ENCODE results near the gene EXOC6B.

The EXOC6B gene

DNA sequence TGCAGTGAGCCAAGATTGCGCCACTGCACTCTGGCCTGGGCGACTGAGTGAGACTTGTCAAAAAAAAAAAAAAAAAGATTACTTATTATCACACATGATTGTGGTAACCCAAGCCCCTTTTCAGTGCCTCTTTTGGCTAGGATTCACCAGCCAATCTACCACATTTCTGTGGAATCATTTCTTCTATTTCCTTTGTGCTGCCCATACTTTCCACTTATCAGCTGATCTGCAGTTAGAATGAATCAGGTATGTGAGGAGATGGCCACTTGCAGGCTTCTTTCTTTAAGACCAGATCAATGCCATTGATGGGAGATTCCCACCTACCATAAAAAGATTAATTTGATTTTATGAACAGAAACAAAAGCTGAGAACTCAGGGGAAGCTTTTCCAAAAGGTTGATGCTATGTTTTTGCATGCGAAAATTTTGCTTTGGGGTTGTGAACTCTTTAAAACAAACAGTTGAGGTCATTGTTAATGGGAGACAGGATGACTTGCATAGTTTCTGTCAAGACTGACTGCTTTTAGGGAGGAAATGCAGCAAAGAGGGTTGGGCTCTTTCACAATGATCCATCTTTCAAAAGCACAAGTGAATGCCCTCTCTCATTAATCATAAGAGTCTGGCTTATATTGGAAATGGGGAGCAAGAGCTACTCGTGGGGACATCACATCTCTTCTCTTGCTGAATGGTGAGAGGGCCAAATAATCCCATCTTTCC lies 611.2 kb downstream of the EXOC6B start:
- DNase-seq (ENCODE audit: low read depth in 2 of 2) = no peak

DNA sequence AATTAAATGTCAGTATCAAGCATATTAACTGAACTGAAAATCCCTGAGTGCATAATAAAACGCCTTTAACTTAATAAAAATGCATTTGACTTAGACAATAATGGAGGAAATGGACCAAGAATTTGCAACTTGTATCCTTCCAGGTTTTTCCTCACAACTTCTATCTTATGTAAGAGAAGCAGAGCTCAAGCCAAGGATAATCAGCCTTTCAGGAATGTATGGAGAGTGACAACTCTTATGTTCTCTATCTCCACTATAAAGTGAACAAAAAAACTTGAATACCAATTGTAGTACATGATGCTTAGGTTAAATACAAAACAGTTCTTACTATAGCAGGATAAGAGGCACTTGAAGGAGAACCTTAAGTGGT lies 613.4 kb downstream of the EXOC6B start:
- no peak for DNase-seq (ENCODE audit: low read depth in 2 of 2)

DNA sequence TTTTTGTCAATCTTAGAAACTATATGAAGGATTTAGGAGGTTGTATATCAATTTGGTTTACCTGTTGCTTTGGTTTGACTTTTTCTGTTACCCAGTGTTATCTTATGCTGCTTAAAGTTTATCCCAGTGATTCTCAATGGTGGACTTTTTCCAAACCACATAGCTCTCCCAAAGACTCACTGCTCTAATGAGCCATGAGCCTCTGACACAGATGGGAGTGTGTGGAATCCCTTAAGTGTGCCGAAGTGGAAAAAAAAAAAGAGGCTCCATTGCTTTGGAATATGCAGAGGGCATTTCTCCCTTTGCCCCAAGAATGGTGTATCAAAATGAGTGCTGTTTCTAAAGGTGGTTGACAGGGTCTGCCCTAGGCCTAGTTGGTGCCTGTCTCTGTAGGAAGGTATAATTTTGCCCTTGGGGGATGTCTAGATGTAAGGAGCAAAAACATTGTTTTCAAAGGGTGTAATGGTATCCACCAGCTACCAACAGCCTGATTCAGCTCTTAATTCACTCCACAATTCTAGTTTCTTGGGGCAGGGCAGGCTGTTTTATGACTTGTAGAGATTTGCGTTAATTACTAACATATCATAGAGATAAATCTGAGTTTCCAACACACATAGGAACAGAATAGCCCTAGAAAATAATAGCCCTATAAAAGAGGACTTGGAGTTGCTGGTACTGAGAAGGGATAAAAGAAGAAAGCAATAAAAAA lies 613.9 kb downstream of the EXOC6B start:
- no peak for DNase-seq (ENCODE audit: low read depth in 2 of 2)

GRCh38 chr2:72211350-72211749 lies 614.5 kb downstream of the EXOC6B start:
- no peak for DNase-seq (ENCODE audit: low read depth in 2 of 2)

DNA sequence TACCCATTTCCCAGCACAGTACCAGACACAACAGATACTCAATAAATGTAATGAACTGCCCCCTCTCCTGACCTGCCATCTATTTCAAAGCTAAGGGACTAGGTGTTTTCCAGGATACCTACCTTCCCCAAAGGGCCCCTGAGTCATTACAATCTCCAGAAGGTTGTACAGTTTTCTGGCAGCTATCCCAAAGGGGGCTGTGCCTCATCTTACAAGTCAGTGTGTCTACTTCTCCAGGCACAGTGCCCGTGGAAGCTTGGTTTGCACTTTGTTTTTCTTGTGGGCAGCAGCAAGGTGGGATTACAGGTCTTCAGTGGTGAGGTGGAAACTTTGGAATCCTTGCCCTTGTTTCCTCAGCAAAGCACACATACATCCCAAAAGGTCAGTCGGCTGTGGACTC lies 615.4 kb downstream of the EXOC6B start:
- no peak for DNase-seq (ENCODE audit: low read depth in 2 of 2)

GRCh38 chr2:72208225-72208624 lies 617.6 kb downstream of the EXOC6B start:
- no peak for DNase-seq (ENCODE audit: low read depth in 2 of 2)

- no peak for DNase-seq (ENCODE audit: low read depth in 2 of 2)
Measured at GRCh38 chr2:72207334-72207733, 618.5 kb downstream of the EXOC6B start.

- DNase-seq (ENCODE audit: low read depth in 2 of 2) = no peak
Measured at GRCh38 chr2:72205504-72205881, 620.3 kb downstream of the EXOC6B start.

- DNase-seq (ENCODE audit: low read depth in 2 of 2) = no peak
Measured at GRCh38 chr2:72204786-72205503, 620.9 kb downstream of the EXOC6B start.

DNA sequence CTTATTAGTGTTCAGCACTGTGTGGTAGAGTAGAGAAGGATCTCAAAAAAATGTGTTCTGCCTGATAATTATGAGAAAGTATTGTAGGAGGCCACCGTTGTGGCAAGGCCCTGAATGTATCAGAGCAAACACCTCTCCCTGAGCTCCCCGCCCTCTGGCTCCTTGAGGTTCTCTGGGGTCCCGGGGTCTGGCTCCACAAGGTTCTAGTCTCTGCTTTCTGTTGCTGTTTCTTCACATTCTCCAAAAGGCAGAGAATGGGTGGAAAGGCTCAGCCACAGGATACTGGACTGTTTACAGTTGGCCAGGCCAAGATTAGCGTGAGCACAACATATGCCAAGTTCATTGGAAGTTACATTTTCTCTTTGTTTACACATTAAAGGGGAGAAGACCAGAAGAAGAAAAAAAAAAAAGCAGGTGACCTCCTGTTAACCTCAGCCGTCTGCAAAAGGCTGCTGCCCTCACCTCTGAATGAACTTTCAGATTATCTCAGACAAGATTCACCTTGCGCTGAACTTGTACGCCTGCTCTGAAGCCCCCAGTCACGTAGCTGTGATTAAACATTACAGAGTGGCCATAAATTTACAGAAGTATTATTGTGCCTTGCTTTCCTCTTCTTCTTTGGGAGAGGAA lies 621.6 kb downstream of the EXOC6B start:
- DNase-seq (ENCODE audit: low read depth in 2 of 2) = no peak

DNA sequence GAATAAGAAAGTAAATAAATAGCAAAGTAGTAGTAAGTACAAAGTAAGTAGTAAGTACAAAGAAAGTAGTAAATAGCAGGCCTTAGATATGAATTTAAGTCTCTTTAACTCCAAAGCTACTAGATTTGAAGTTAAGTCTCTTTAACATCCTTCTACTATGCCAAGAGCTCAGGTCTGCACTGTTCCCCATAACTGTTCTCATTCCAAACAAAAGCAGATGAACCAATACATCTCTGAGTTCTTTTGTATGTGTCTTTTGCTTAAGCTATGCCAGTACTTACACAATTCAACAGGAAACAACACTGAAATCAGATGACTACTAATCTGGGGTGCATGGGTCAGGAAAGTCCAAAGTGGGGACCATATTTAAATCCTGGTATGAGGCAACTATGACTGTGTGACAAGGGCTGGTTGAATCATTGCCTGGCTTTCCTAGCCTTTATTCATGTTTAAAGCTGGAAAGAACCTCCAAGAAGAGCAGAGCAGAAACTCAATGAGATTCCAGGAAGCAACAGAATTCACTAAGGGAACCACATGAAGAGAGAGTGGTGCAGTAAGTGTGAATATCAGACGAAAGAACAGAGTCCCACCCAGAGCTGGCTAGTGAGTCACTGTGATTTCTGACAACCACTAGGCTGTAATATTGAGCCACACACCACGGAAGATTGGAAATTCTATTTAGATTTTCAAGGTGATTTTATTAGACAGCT lies 627.1 kb downstream of the EXOC6B start:
- DNase-seq (ENCODE audit: low read depth in 2 of 2) = no peak

- DNase-seq (ENCODE audit: low read depth in 2 of 2) = no peak
Measured at GRCh38 chr2:72193723-72194122, 632.1 kb downstream of the EXOC6B start.

- no peak for DNase-seq (ENCODE audit: low read depth in 2 of 2)
Measured at GRCh38 chr2:72191441-72191840, 634.4 kb downstream of the EXOC6B start.

DNA sequence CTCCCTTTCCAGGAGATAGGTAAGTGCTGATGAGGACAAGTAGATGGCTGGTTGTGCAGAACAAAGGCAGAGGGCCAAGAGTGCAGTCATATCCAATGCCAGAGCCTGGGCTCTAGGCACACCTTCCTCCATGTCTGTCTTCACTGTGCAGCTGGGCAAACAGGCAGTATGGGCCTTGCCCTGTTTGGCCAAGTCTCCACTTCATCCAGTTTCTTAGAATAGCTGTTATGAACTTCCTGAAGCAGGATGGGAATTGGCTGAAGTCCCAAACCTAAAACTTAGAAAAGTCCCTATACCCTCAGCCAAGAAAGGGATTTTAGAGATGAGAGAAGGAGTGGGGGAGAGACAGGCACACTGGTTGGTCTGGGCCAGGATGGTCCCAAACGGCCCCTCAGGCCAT lies 640.6 kb downstream of the EXOC6B start:
- no peak for DNase-seq (ENCODE audit: low read depth in 2 of 2)

GRCh38 chr2:72183466-72183865 lies 642.4 kb downstream of the EXOC6B start:
- no peak for DNase-seq (ENCODE audit: low read depth in 2 of 2)

GRCh38 chr2:72183016-72183415 lies 642.8 kb downstream of the EXOC6B start:
- no peak for DNase-seq (ENCODE audit: low read depth in 2 of 2)

DNA sequence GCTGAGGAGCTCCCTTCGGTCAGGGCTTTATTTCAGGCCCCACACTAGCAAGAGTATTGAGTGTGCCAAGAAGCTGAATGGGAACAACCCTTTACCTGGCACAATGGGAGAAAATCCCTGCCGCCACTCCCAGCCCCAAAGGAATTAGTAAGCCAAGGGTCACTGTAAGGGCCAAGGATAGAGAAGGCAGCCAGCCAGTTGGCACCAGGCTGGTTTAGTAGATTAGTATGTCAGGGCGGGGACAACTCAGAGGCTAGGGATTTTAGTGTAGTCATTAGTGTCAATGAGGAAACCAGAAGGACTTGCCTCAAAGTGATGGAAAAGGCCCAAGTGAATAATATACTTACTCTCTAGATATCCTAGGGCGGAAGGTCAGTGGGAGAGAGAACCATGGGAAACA lies 643.3 kb downstream of the EXOC6B start:
- DNase-seq (ENCODE audit: low read depth in 2 of 2) = no peak

DNA sequence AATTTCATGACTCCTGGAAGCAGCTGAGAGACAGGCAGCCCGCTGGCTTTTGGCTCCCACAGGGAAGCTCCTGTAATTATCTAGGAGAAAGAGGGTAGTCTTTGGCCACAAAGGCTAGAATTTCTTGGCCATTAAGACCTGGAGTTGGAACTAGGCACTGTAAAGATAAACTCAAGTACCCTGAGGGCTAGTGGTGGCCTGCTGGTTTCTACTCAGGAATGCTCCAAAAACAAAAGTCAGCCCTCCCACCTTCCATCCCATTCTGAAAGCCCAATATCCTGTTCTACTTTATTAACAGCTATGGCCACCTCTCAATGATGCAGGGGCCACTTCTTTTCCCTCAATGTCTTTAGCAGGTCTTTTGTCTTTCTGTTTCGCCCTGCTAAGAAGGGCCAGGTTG lies 644.2 kb downstream of the EXOC6B start:
- no peak for DNase-seq (ENCODE audit: low read depth in 2 of 2)

DNA sequence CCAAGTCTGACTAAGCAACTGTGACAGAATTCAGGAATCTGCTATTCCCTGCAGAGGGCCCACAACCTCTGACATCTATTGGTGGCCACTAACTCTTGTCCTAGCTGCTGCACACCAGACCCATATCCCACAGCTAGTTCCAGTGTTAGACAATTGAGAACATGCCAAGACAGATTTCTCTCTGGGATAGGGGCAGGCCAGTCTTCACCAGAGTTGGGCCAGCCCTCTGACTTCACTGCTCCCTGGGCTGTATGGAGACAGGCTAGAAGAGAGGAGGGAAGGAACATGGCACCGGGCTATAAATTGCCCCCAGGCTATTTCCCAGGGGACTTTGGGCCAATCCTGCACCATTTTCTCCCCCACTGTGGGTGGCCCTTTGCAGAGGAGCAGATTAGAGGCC lies 645.5 kb downstream of the EXOC6B start:
- no peak for DNase-seq (ENCODE audit: low read depth in 2 of 2)

DNA sequence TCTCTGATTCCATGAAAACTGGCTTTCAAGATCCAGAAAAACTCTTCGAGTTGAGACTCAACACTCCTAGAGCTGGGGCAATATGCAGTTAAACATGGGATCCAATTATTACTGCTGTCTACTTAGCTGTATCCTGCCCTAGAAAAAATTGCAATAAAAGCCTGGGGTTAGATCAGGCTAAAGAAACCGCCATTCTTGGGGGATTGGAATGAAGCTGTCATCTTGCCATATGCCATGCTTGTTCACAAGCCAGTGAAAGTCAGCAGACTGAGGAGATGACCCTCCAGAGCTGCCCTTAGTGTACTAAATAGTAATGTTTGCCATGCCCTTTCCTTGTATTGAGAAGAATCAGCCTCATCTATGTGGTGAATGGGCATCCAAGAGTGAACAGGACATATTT lies 647.3 kb downstream of the EXOC6B start:
- no peak for DNase-seq (ENCODE audit: low read depth in 2 of 2)

- DNase-seq (ENCODE audit: low read depth in 2 of 2) = no peak
Measured at GRCh38 chr2:72176281-72176680, 649.6 kb downstream of the EXOC6B start.

DNA sequence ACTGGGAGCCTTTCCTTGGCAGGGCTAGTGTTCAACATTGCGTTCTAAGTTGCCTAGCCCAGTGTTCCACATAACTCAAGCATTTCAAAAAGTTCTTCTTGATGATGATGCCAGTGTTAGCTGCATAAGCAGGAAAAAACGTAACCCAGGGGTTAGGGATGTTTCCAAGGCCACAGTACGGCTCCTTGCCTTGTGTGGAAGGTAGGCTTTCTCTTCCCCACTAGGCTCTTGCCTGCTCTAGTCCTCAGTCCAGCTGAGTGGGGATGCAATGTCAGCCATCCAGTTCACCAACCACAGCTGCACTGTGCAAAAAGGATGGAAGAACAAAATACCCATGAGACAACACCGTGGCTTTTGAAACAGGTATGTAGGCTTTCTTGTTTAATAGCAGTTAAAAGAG lies 650.2 kb downstream of the EXOC6B start:
- DNase-seq (ENCODE audit: low read depth in 2 of 2) = no peak
